ENCODE data around the gene SLC27A3.

SLC27A3 gene

DNA sequence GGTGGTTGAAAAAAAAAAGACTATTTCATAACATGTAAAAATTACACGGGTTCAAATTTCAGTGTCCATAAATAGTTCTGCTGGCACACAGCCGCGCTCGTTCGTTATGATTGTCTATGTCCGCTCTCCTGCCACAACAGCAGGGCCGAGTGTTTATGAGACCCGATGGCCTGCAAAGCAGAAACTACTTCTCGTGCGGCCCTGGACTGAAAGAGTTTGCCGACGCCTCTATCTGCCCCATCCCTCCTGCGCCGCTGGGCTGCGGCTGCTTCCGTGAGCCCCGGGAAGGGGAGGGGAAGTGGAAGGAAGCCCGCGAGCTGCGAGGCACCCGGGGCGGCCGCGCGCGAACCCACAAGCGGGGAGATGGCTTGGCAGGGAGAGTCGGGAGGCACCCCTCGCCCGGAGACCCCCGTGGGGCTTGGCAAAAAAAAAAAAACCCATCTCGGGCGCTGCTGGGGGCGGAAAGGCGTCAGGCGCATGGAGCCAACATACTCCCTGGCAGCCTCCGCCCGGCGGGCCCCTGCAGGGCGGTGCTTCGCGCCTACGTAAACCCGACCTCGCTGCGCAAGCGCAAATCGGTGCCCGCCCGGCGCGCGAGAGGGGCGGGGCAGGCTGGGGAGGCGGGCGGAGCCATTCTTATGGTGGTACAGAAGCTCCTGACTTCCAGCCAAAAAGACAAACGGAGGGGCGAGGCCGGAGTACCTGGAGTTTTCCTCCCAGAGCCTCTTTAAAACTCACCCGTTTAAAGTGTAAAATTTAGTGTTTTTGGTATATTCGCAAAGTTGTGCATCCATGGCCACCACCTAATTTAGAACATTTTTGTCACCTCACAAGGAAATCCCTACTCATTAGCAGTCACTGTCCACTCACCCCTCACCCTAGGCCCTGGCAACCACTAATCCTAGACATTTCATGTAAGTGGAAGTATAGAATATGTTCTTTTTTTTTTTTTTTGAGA, 8.3 kb downstream of the SLC27A3 start:
- Histone ChIP-seq H3K36me3 (ENCODE audit: control insufficient read depth, insufficient read depth, low read length) (peaks cover 18% of the 10 kb centered on the region; the same call in 1 of the 2 replicates), H3K4me1 (ENCODE audit: control insufficient read depth, insufficient read depth, low read length) (peaks cover 4% of the 10 kb centered on the region; the same call in 1 of the 2 replicates), H3K27ac (ENCODE audit: low read depth, low read length) (peak overlapping the region; percentile 91), H3K9ac (ENCODE audit: low read depth, low read length) (peak overlapping the region; percentile 79), H3K9me3 (ENCODE audit: control insufficient read depth, insufficient read depth, low read length) (no peaks in the 10 kb centered on the region), H3K27me3 (ENCODE audit: control insufficient read depth, insufficient read depth, low read length) (no peaks in the 10 kb centered on the region), H3K4me3 (ENCODE audit: low read depth, low read length) (peak overlapping the region; percentile 78)

GRCh38 chr1:153786038-153786790, 11.0 kb downstream of the SLC27A3 start:
- H3K27me3 ChIP-seq (ENCODE audit: control insufficient read depth, insufficient read depth, low read length) = no peaks in the 10 kb centered on the region
- H3K27ac ChIP-seq (ENCODE audit: low read depth, low read length) = no peak overlapping the region
- H3K9ac ChIP-seq (ENCODE audit: low read depth, low read length) = no peak overlapping the region
- no peak overlapping the region for H3K4me3 ChIP-seq (ENCODE audit: low read depth, low read length)
- no peaks in the 10 kb centered on the region for H3K9me3 ChIP-seq (ENCODE audit: control insufficient read depth, insufficient read depth, low read length)
- H3K4me1 ChIP-seq (ENCODE audit: control insufficient read depth, insufficient read depth, low read length) = peaks cover 4% of the 10 kb centered on the region; the same call in 1 of the 2 replicates
- no peaks in the 10 kb centered on the region for H3K36me3 ChIP-seq (ENCODE audit: control insufficient read depth, insufficient read depth, low read length)

DNA sequence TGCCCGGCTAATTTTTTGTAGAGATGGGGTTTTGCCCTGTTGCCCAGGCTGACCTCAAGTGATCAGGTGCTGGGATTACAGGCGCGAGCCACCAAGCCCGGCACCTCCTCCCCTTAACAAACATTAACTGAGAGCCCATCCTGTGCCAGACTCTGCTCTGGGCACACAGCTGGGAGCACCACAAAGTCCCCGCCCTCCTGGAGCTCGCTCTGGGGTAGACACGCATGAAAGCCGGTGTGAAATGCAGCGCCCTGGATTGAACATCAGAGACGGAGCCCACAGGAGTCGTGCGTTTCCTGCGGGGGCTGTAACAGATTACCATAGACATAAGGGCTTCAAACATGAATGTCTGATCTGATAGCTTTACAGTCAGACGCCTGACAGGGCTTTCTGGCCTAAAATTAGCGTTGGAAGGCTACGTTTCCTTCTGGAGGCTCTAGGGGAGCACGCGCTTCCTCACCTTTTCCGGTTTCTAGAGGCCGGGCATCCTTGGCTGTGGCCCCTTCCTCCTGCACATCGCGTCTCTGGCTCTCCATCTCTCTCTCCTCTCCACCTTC, 14.3 kb downstream of the SLC27A3 start:
- Histone ChIP-seq H3K27ac (ENCODE audit: low read depth, low read length) (no peak overlapping the region), H3K27me3 (ENCODE audit: control insufficient read depth, insufficient read depth, low read length) (no peaks in the 10 kb centered on the region), H3K9me3 (ENCODE audit: control insufficient read depth, insufficient read depth, low read length) (no peaks in the 10 kb centered on the region), H3K4me1 (ENCODE audit: control insufficient read depth, insufficient read depth, low read length) (peaks cover 14% of the 10 kb centered on the region; the same call in 1 of the 2 replicates), H3K9ac (ENCODE audit: low read depth, low read length) (no peak overlapping the region), H3K4me3 (ENCODE audit: low read depth, low read length) (no peak overlapping the region), H3K36me3 (ENCODE audit: control insufficient read depth, insufficient read depth, low read length) (no peaks in the 10 kb centered on the region)

DNA sequence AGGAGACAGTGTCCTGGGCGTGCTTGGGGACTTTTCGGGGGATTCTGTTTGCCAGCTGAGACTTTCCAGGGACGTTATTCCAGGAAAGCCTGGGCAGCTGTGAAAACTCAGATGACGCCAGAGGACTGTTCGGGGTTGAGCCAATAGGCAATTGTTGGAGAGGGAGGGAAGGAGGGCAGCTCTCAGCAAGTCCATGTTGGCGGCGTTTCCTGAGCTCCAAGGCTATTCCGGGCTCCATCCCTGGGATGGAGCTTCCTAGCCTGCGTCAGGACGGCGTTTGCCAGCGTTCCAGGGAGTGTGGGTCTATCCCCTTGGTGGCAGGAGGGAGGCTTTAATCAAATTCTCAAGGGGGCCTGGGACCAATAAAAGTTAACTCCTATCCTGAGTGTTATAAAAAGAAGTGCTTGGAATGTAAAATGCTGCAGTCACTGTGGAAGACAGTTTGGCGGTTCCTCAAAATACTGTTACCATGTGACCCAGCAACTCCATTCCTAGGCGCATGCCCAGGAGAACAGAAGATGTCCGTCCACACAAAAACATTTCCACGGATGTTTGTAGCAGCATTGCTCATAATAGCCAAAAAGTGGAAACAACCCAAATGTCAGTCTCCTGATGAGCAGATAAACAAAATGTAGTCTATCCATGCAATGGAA, 15.2 kb downstream of the SLC27A3 start:
- Histone ChIP-seq H3K4me1 (ENCODE audit: control insufficient read depth, insufficient read depth, low read length) (peaks cover 21% of the 10 kb centered on the region; the same call in 1 of the 2 replicates), H3K27ac (ENCODE audit: low read depth, low read length) (no peak overlapping the region), H3K27me3 (ENCODE audit: control insufficient read depth, insufficient read depth, low read length) (no peaks in the 10 kb centered on the region), H3K4me3 (ENCODE audit: low read depth, low read length) (no peak overlapping the region), H3K9me3 (ENCODE audit: control insufficient read depth, insufficient read depth, low read length) (no peaks in the 10 kb centered on the region), H3K9ac (ENCODE audit: low read depth, low read length) (no peak overlapping the region), H3K36me3 (ENCODE audit: control insufficient read depth, insufficient read depth, low read length) (no peaks in the 10 kb centered on the region)

DNA sequence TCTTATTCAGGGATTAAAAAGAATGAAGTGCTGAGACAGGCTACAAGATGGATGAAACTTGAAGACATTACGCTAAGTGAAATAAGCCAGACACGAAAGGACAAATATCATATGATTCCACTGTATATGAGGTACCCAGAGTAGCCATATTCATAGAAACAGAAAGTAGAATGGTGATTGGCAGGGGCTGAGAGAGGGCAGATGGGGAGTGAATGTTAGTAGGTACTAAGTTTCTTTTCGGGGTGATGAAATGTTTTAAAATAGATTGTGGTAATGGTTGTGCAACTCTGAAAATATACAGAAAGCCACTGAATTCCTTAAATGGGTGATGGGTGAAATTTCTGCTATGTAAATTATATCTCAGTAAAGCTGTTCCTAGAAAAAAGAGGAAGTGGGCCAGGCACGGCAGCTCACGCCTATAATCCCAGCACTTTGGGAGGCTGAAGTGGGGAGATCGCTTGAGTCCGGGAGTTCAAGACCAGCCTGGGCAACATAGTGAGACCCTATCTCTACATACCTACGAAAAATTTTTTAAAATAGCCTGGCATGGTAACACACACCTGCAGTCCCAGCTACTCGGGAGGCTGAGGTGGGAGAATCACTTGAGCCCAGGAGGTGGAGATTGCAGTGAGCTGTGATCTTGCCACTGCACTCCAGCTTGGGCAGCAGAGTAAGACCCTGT, 15.9 kb downstream of the SLC27A3 start:
- no peak overlapping the region for H3K27ac ChIP-seq (ENCODE audit: low read depth, low read length)
- H3K27me3 ChIP-seq (ENCODE audit: control insufficient read depth, insufficient read depth, low read length) = no peaks in the 10 kb centered on the region
- H3K9ac ChIP-seq (ENCODE audit: low read depth, low read length) = no peak overlapping the region
- H3K4me1 ChIP-seq (ENCODE audit: control insufficient read depth, insufficient read depth, low read length) = peaks cover 21% of the 10 kb centered on the region; the same call in 1 of the 2 replicates
- H3K4me3 ChIP-seq (ENCODE audit: low read depth, low read length) = no peak overlapping the region
- no peaks in the 10 kb centered on the region for H3K9me3 ChIP-seq (ENCODE audit: control insufficient read depth, insufficient read depth, low read length)
- H3K36me3 ChIP-seq (ENCODE audit: control insufficient read depth, insufficient read depth, low read length) = no peaks in the 10 kb centered on the region

DNA sequence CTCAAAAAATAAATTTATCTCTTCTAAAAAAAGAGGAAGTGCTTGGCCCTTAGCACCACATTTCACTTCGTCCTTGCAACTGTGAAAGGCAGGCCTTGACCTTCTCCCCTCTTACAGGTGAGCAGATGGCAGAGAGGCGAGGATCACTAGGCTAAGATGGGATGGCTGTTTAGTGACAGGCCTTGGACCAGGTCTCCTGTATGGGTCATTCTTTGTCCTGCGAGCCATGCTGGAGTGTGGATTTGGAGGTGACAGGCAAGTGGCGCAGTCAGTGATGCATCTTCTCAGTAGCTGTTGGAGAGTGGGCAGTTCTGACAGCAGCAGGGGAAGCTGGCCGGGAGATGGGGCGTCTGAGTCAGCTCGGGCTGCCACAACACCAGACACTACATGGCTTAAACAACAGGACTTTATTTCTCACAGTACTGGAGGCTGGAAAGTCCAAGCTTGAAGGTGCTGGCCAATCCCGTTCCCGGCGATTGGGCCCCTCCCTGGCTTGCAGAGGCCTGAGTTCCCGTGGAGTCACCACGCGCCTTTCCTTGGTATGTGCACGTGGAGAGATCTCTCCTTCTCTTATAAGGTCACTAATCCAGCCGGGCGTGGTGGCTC, 16.5 kb downstream of the SLC27A3 start:
- no peaks in the 10 kb centered on the region for H3K27me3 ChIP-seq (ENCODE audit: control insufficient read depth, insufficient read depth, low read length)
- H3K9ac ChIP-seq (ENCODE audit: low read depth, low read length) = no peak overlapping the region
- no peak overlapping the region for H3K4me3 ChIP-seq (ENCODE audit: low read depth, low read length)
- H3K4me1 ChIP-seq (ENCODE audit: control insufficient read depth, insufficient read depth, low read length) = peaks cover 21% of the 10 kb centered on the region; the same call in 1 of the 2 replicates
- H3K9me3 ChIP-seq (ENCODE audit: control insufficient read depth, insufficient read depth, low read length) = no peaks in the 10 kb centered on the region
- no peaks in the 10 kb centered on the region for H3K36me3 ChIP-seq (ENCODE audit: control insufficient read depth, insufficient read depth, low read length)
- no peak overlapping the region for H3K27ac ChIP-seq (ENCODE audit: low read depth, low read length)

DNA sequence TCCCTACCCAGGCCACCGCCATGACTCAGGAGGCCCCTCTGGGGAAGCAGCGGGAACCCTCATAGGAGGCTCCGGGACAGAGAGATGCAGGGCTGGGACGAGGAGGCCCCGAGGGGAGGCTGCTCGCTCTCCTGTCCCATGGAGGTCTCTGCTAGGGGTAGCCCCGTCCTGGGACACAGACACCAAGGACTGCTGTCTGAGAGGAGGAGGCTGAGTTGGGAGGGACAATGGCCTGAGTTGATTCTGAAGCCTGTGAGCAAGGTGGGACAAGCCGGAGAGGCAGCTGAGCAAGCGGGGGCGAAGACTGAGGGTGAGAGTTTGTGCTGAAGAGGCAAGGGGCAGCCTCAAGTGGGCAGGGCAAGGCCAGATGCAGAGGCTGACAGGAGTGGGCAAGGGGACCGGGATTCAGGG, 17.4 kb downstream of the SLC27A3 start:
- no peaks in the 10 kb centered on the region for H3K9me3 ChIP-seq (ENCODE audit: control insufficient read depth, insufficient read depth, low read length)
- H3K27me3 ChIP-seq (ENCODE audit: control insufficient read depth, insufficient read depth, low read length) = no peaks in the 10 kb centered on the region
- no peak overlapping the region for H3K9ac ChIP-seq (ENCODE audit: low read depth, low read length)
- no peaks in the 10 kb centered on the region for H3K36me3 ChIP-seq (ENCODE audit: control insufficient read depth, insufficient read depth, low read length)
- no peak overlapping the region for H3K4me3 ChIP-seq (ENCODE audit: low read depth, low read length)
- peaks cover 21% of the 10 kb centered on the region; the same call in 1 of the 2 replicates for H3K4me1 ChIP-seq (ENCODE audit: control insufficient read depth, insufficient read depth, low read length)
- H3K27ac ChIP-seq (ENCODE audit: low read depth, low read length) = no peak overlapping the region

DNA sequence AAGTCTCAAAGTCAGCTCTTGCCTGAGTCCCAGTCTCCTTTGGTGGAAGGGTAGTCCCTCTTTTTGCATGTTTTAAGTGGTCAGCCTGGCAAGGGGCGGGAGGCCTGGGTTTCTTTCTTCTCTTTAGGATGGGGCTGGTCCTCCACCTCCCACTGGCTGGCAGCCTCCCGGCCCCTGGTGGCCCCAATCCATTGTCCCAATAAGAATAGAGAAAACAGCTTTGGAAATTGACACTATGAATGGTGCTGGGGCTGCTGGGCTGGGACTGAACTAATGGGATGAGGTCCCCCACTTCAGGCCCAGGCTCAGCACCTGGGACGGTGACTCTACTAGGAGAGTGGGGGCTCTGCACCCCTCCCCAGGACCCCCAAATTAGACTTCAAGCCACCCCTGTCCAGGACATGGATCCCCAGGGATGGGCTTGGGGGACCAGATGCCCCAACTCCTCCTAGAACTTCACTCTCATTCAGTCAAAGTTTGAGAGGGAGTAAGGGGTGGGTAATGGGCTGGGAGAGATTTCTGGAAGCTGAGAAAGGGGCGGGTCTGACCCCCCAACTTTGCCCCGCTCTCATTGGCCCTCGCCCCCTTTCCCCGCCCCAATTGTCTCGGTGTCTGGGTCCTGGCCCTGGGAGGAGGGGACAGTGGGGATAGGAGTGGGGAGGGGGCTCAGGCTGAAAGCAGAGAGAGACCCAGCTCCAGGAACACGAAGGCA, 18.2 kb downstream of the SLC27A3 start:
- H3K4me3 ChIP-seq (ENCODE audit: low read depth, low read length) = no peak overlapping the region
- no peak overlapping the region for H3K9ac ChIP-seq (ENCODE audit: low read depth, low read length)
- H3K4me1 ChIP-seq (ENCODE audit: control insufficient read depth, insufficient read depth, low read length) = peaks cover 21% of the 10 kb centered on the region; the same call in 1 of the 2 replicates
- no peaks in the 10 kb centered on the region for H3K27me3 ChIP-seq (ENCODE audit: control insufficient read depth, insufficient read depth, low read length)
- H3K36me3 ChIP-seq (ENCODE audit: control insufficient read depth, insufficient read depth, low read length) = no peaks in the 10 kb centered on the region
- no peak overlapping the region for H3K27ac ChIP-seq (ENCODE audit: low read depth, low read length)
- H3K9me3 ChIP-seq (ENCODE audit: control insufficient read depth, insufficient read depth, low read length) = no peaks in the 10 kb centered on the region

DNA sequence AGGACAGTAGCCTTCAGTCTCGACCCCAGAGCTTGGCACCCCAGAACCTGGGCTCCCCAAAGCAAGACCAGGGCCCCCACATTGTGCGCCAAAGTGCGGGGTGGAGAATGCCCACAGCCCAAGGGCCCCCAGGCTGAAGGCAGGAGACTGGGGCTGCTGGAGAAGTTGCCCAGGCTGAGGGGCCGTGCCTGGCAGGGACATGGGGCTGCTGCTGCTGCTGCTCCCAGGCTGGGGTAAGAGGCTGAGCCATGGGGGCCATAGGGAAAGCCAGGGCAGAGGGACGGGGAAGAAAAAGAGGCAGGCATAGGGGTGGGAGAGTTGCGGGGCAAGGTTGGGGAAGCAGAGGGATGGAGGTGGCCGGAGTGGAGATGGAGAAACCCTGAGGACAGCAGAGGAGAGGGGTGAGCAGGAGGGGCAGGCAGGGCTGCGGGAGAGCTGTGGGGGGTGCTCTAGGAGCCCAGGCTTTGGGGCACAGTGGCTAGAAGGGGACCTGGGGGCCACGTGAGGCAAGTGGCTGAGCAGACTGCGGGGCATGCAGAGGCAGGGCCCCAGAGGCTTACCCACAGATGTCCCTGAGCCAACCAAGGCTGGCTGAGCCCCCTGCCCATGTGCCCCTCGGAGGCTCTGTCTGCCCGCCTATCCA, 18.9 kb downstream of the SLC27A3 start:
- no peak overlapping the region for H3K4me3 ChIP-seq (ENCODE audit: low read depth, low read length)
- H3K9ac ChIP-seq (ENCODE audit: low read depth, low read length) = no peak overlapping the region
- no peaks in the 10 kb centered on the region for H3K9me3 ChIP-seq (ENCODE audit: control insufficient read depth, insufficient read depth, low read length)
- no peaks in the 10 kb centered on the region for H3K36me3 ChIP-seq (ENCODE audit: control insufficient read depth, insufficient read depth, low read length)
- no peak overlapping the region for H3K27ac ChIP-seq (ENCODE audit: low read depth, low read length)
- peaks cover 21% of the 10 kb centered on the region; the same call in 1 of the 2 replicates for H3K4me1 ChIP-seq (ENCODE audit: control insufficient read depth, insufficient read depth, low read length)
- no peaks in the 10 kb centered on the region for H3K27me3 ChIP-seq (ENCODE audit: control insufficient read depth, insufficient read depth, low read length)

Data from HUES48 (cell line).